H9 (cell line): ENCODE measurements around the gene TCFL5. TPM values are rescaled to one million over a fixed set of nuclear protein-coding genes. Genes with fewer than 3 reads are reported as not detected.

ENCODE experiments used
- DNase-seq: peaks from one replicate; pipeline ENCODE4 v3.0.0-alpha.2; 2017
- H2AFZ ChIP-seq: one replicate; pipeline ENCODE4 v1.6.1; 2013; ENCODE audit warnings: mild to moderate bottlenecking, low read length, control low read depth, moderate library complexity
- H2AK5ac ChIP-seq: 2 replicates; pipeline ENCODE4 v1.6.1; 2013; ENCODE audit warnings: low read length, control low read depth, mixed read lengths; ENCODE audit not compliant: insufficient read length
- H2BK120ac ChIP-seq: one replicate; pipeline ENCODE4 v1.6.1; 2013; ENCODE audit warnings: low read depth, mild to moderate bottlenecking, low read length, control low read depth, inconsistent platforms; ENCODE audit not compliant: poor library complexity, severe bottlenecking
- H2BK12ac ChIP-seq: 2 replicates; pipeline ENCODE4 v1.6.1; 2013; ENCODE audit warnings: low read length, control low read depth, mixed read lengths, low read depth; ENCODE audit not compliant: insufficient read length
- H2BK15ac ChIP-seq: 2 replicates; pipeline ENCODE4 v1.6.1; 2013; ENCODE audit warnings: low read depth, low read length, control low read depth
- H2BK20ac ChIP-seq: one replicate; pipeline ENCODE4 v1.6.1; 2013; ENCODE audit warnings: low read depth, mild to moderate bottlenecking, low read length, control low read depth, inconsistent platforms; ENCODE audit not compliant: poor library complexity, severe bottlenecking
- H2BK5ac ChIP-seq: 2 replicates; pipeline ENCODE4 v1.6.1; 2013; ENCODE audit warnings: low read length, control low read depth, mixed read lengths; ENCODE audit not compliant: insufficient read length
- H3K14ac ChIP-seq: 2 replicates; pipeline ENCODE4 v1.6.1; 2013; ENCODE audit warnings: low read length, control low read depth; ENCODE audit not compliant: insufficient read depth
- H3K18ac ChIP-seq: 2 replicates; pipeline ENCODE4 v1.6.1; 2013; ENCODE audit warnings: low read depth, mild to moderate bottlenecking, mixed read lengths, low read length, control low read depth; ENCODE audit not compliant: insufficient read length
- H3K23ac ChIP-seq: 2 replicates; pipeline ENCODE4 v1.6.1; 2013; ENCODE audit warnings: low read length, control low read depth, mixed read lengths, low read depth; ENCODE audit not compliant: insufficient read length
- H3K23me2 ChIP-seq: 2 replicates; pipeline ENCODE4 v1.6.1; 2013; ENCODE audit warnings: low read depth, mild to moderate bottlenecking, mixed read lengths, low read length, control low read depth; ENCODE audit not compliant: insufficient read length, poor library complexity, severe bottlenecking
- H3K27ac ChIP-seq: 2 replicates; pipeline ENCODE4 v1.5.1; 2013; ENCODE audit warnings: low read length, control low read depth, mixed read lengths, low read depth; ENCODE audit not compliant: insufficient read length
- H3K27me3 ChIP-seq: 2 replicates; pipeline ENCODE4 v1.6.1; 2013; ENCODE audit warnings: low read length, control low read depth, inconsistent platforms; ENCODE audit not compliant: insufficient read depth
- H3K4ac ChIP-seq: 2 replicates; pipeline ENCODE4 v1.6.1; 2013; ENCODE audit warnings: low read depth, mild to moderate bottlenecking, control low read depth, inconsistent platforms, low read length, moderate library complexity
- H3K4me1 ChIP-seq: 2 replicates; pipeline ENCODE4 v1.6.1; 2013; ENCODE audit warnings: low read length, control low read depth, inconsistent platforms; ENCODE audit not compliant: insufficient read depth
- H3K4me2 ChIP-seq: 2 replicates; pipeline ENCODE4 v1.6.1; 2013; ENCODE audit warnings: low read length, control low read depth, mixed read lengths; ENCODE audit not compliant: insufficient read length, insufficient read depth
- H3K56ac ChIP-seq: 2 replicates; pipeline ENCODE4 v1.6.1; 2013; ENCODE audit warnings: low read depth, mild to moderate bottlenecking, mixed read lengths, low read length, control low read depth; ENCODE audit not compliant: insufficient read length
- H3K79me1 ChIP-seq: 2 replicates; pipeline ENCODE4 v1.6.1; 2013; ENCODE audit warnings: low read depth, mild to moderate bottlenecking, moderate library complexity, low read length, control low read depth, inconsistent platforms; ENCODE audit not compliant: insufficient read depth, poor library complexity, severe bottlenecking
- H3K79me2 ChIP-seq: 2 replicates; pipeline ENCODE4 v1.6.1; 2013; ENCODE audit warnings: low read length, control low read depth, inconsistent platforms; ENCODE audit not compliant: insufficient read depth
- H3K9ac ChIP-seq: 2 replicates; pipeline ENCODE4 v1.6.1; 2013; ENCODE audit warnings: low read length, control low read depth, mixed read lengths; ENCODE audit not compliant: insufficient read length; ENCODE audit errors: extremely low read depth
- H3K9me3 ChIP-seq: one replicate; pipeline ENCODE4 v1.6.1; 2013; ENCODE audit warnings: low read depth, low read length, inconsistent platforms; ENCODE audit not compliant: control insufficient read depth
- H3T11ph ChIP-seq: one replicate; pipeline ENCODE4 v1.6.1; 2013; ENCODE audit warnings: mild to moderate bottlenecking, low read length, control low read depth, inconsistent platforms
- H4K20me1 ChIP-seq: one replicate; pipeline ENCODE4 v1.6.1; 2013; ENCODE audit not compliant: control insufficient read depth, insufficient read length, insufficient read depth
- H4K5ac ChIP-seq: 2 replicates; pipeline ENCODE4 v1.6.1; 2013; ENCODE audit warnings: low read depth, mild to moderate bottlenecking, mixed read lengths, low read length, control low read depth; ENCODE audit not compliant: insufficient read length
- H4K8ac ChIP-seq: replicated peaks from 2 replicates; pipeline ENCODE4 v1.6.1; 2013; ENCODE audit warnings: low read length, control low read depth, mixed read lengths, low read depth; ENCODE audit not compliant: insufficient read length
- H4K91ac ChIP-seq: 2 replicates; pipeline ENCODE4 v1.6.1; 2013; ENCODE audit warnings: low read depth, mild to moderate bottlenecking, moderate library complexity, mixed read lengths, low read length, control low read depth; ENCODE audit not compliant: insufficient read length
- H3K27ac Mint-ChIP-seq, 3 experiments: 2 replicates in 2 of 3; 3 replicates in 1 of 3; pipeline ENCODE4 v1.8.0; 2020 to 2021; ENCODE audit warnings: mixed read lengths in 3 of 3, mild to moderate bottlenecking in 1 of 3, moderate library complexity in 1 of 3
- H3K27me3 Mint-ChIP-seq: 2 replicates; pipeline ENCODE4 v1.8.0; 2021; ENCODE audit warnings: low read depth, mild to moderate bottlenecking, moderate library complexity, mixed read lengths
- H3K36me3 Mint-ChIP-seq, 3 experiments: 2 replicates in 2 of 3; 3 replicates in 1 of 3; pipeline ENCODE4 v1.8.0; 2020 to 2021; ENCODE audit warnings: low read depth in 3 of 3, mixed read lengths in 3 of 3; ENCODE audit not compliant: insufficient read depth in 1 of 3
- H3K4me1 Mint-ChIP-seq, 2 experiments: 2 replicates each; pipeline ENCODE4 v1.8.0; 2020; ENCODE audit warnings: mixed read lengths in 2 of 2
- H3K4me3 Mint-ChIP-seq, 2 experiments: 2 replicates in 1 of 2; 3 replicates in 1 of 2; pipeline ENCODE4 v1.8.0; 2020 to 2021; ENCODE audit warnings: mild to moderate bottlenecking in 2 of 2, mixed read lengths in 2 of 2, moderate library complexity in 1 of 2
- H3K9me3 Mint-ChIP-seq, 2 experiments: 2 replicates in 1 of 2; 3 replicates in 1 of 2; pipeline ENCODE4 v1.8.0; 2020; ENCODE audit warnings: mild to moderate bottlenecking in 2 of 2, mixed read lengths in 2 of 2, moderate library complexity in 1 of 2
- CTCF ChIP-seq: fragments of 200-600 bp; sonication (generic); conservative IDR thresholded peaks from 3 replicates; pipeline ENCODE4 v1.8.0; 2021; ENCODE audit warnings: antibody characterized with exemption, mild to moderate bottlenecking
- WGBS: extraction: QIAGEN DNeasy Blood & Tissue Kit; methylation state at CpG from one replicate; pipeline ENCODE4 v1.1.7; 2013; ENCODE audit warnings: missing lambda C conversion rate, low lambda C conversion rate, mixed read lengths; ENCODE audit not compliant: insufficient read length; ENCODE audit errors: extremely low coverage; 5-methylcytosine and 5-hydroxymethylcytosine counted together
- total RNA-seq: library from RNA; stranded (reverse); gene quantifications from 2 replicates; pipeline ENCODE4 v1.2.1, GENCODE V29; 2021

TCFL5 gene
- total RNA-seq, 1 experiment from 2014 or later = 16.4 TPM

GRCh38 chr20:62843656-62844055, 18.0 kb downstream of the TCFL5 start:
- Histone ChIP-seq H3K23me2 (no peaks in the 10 kb centered on the region), H3K4me1 (no peaks in the 10 kb centered on the region), H4K8ac (no peak overlapping the region), H3K4me2 (no peak overlapping the region), H3K79me2 (no peaks in the 10 kb centered on the region), H2BK120ac (no peak overlapping the region), H2BK15ac (no peak overlapping the region), H2BK12ac (no peak overlapping the region), H3K56ac (no peak overlapping the region), H4K20me1 (no peaks in the 10 kb centered on the region), H3K9me3 (no peaks in the 10 kb centered on the region), H2BK5ac (no peak overlapping the region), H2AFZ (no peak overlapping the region), H4K5ac (no peak overlapping the region), H3K27me3 (no peaks in the 10 kb centered on the region), H3K23ac (no peak overlapping the region), H3K9ac (no peak overlapping the region), H2BK20ac (no peak overlapping the region), H3T11ph (no peak overlapping the region), H2AK5ac (no peak overlapping the region), H3K79me1 (no peaks in the 10 kb centered on the region), H4K91ac (no peak overlapping the region), H3K14ac (no peak overlapping the region), H3K18ac (no peak overlapping the region), H3K27ac (no peak overlapping the region), H3K4ac (no peak overlapping the region)
- H3K36me3 Mint-ChIP-seq = peaks cover 16 to 53% (median 45%) of the 10 kb centered on the region in 3 experiments; a peak in 6 of 7 replicates
- peaks cover 10 to 22% of the 10 kb centered on the region in 2 experiments for H3K4me1 Mint-ChIP-seq
- H3K9me3 Mint-ChIP-seq = no peaks in the 10 kb centered on the region
- no peaks in the 10 kb centered on the region for H3K27me3 Mint-ChIP-seq
- no CpG with 5 or more reads among the region's 10 CpGs for WGBS
- no peak for TF ChIP-seq CTCF
- DNase-seq = no peak
- H3K4me3 Mint-ChIP-seq = no peak overlapping the region
- H3K27ac Mint-ChIP-seq = no peak overlapping the region; a peak in 1 of 7 replicates
